DOHH2 (cell line): ENCODE measurements around the gene LRRTM2.

ENCODE experiments used
- EZH2phosphoT487 ChIP-seq: fragments of 200-600 bp; sonication (generic); IDR thresholded peaks from 2 replicates; pipeline ENCODE4 v1.6.1; 2017; ENCODE audit warnings: borderline replicate concordance, mild to moderate bottlenecking, antibody characterized with exemption, low read length, moderate library complexity, mixed read lengths
- TF ChIP-seq, protein P1 (sequence below): fragments of 200-600 bp; sonication (generic); IDR thresholded peaks from one replicate; pipeline ENCODE4 v1.5.1; 2014; ENCODE audit warnings: antibody characterized with exemption, mild to moderate bottlenecking, low read depth, low read length; ENCODE audit not compliant: poor library complexity, severe bottlenecking

DNA sequence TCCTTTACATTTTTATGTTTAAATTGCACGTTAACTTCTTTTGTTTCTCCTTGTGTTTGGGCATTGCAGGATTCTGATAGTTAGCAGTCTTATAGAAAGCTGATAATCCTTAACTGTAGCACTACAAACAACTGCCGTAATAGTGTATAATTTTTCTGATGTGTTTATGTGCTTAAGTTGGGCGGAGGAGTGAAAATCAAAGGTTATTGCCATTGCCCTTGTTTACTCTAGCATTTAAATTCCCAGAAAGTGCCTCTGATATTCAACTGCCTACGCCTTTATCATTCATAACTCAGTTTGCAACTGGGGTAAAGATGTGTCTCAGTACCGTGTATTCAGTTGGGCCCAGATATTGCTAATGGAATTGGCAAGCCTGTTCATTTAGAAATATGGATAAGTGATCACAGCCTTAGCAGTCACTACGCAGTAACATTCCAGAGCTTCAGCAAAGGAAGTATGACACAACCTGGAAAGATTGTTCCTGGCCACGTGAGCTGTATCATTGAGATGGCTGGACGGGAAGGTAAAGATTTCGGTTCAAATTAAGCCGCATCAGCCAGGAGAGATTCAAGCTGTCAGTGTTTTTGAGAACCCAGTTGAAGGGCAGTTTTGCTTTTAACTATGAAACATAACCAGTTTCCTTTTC, 28.1 kb upstream of the LRRTM2 start:
- TF ChIP-seq, protein P1, sequence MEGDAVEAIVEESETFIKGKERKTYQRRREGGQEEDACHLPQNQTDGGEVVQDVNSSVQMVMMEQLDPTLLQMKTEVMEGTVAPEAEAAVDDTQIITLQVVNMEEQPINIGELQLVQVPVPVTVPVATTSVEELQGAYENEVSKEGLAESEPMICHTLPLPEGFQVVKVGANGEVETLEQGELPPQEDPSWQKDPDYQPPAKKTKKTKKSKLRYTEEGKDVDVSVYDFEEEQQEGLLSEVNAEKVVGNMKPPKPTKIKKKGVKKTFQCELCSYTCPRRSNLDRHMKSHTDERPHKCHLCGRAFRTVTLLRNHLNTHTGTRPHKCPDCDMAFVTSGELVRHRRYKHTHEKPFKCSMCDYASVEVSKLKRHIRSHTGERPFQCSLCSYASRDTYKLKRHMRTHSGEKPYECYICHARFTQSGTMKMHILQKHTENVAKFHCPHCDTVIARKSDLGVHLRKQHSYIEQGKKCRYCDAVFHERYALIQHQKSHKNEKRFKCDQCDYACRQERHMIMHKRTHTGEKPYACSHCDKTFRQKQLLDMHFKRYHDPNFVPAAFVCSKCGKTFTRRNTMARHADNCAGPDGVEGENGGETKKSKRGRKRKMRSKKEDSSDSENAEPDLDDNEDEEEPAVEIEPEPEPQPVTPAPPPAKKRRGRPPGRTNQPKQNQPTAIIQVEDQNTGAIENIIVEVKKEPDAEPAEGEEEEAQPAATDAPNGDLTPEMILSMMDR = no peak
- TF ChIP-seq EZH2phosphoT487 = no peak
